Liver (tissue), 9 donors: Measurements from ENCODE around the gene LRRC55. TPM values are rescaled to one million over a fixed set of nuclear protein-coding genes. Genes with fewer than 3 reads are reported as not detected.

Source experiments
- DNase-seq: peaks from one replicate; pipeline ENCODE4 v3.0.0-alpha.2; 2017; ENCODE audit warnings: low spot score
- H3K27ac ChIP-seq, 2 donors: one replicate each; pipeline ENCODE4 v1.7.0; 2013; ENCODE audit warnings: inconsistent platforms in 2 of 2, low read length in 2 of 2, control low read depth in 1 of 2, low read depth in 1 of 2, mild to moderate bottlenecking in 1 of 2
- H3K27me3 ChIP-seq, 4 donors: one replicate each; pipeline versions ENCODE4 v1.6.1 to v1.7.0; 2013; ENCODE audit warnings: low read length in 3 of 4, inconsistent platforms in 1 of 4, mild to moderate bottlenecking in 1 of 4, moderate library complexity in 1 of 4; ENCODE audit not compliant: control insufficient read depth in 4 of 4, insufficient read depth in 4 of 4
- H3K36me3 ChIP-seq, 4 donors: one replicate each; pipeline versions ENCODE4 v1.6.1 to v1.7.0; 2013; ENCODE audit warnings: low read length in 3 of 4, mild to moderate bottlenecking in 3 of 4, low read depth in 1 of 4, moderate library complexity in 1 of 4; ENCODE audit not compliant: control insufficient read depth in 4 of 4, insufficient read depth in 3 of 4
- H3K4me1 ChIP-seq, 4 donors: one replicate each; pipeline versions ENCODE4 v1.6.1 to v1.7.0; 2013; ENCODE audit warnings: low read length in 3 of 4, mild to moderate bottlenecking in 3 of 4, moderate library complexity in 1 of 4; ENCODE audit not compliant: control insufficient read depth in 4 of 4, insufficient read depth in 4 of 4
- H3K4me3 ChIP-seq, 3 donors: one replicate each; pipeline versions ENCODE4 v1.6.1 to v1.7.0; 2013; ENCODE audit warnings: low read length in 3 of 3, control low read depth in 1 of 3, low read depth in 1 of 3, mild to moderate bottlenecking in 1 of 3
- H3K9ac ChIP-seq, 2 donors: one replicate each; pipeline ENCODE4 v1.7.0; 2013; ENCODE audit warnings: low read length in 2 of 2, mild to moderate bottlenecking in 2 of 2, moderate library complexity in 2 of 2, control low read depth in 1 of 2, low read depth in 1 of 2
- H3K9me3 ChIP-seq, 4 donors: one replicate each; pipeline versions ENCODE4 v1.6.1 to v1.7.0; 2013; ENCODE audit warnings: low read length in 3 of 4; ENCODE audit not compliant: control insufficient read depth in 4 of 4
- FOXA2 ChIP-seq: IDR thresholded peaks from 2 replicates; pipeline ENCODE4 v1.6.1; 2016; ENCODE audit warnings: antibody characterized with exemption
- GABPA ChIP-seq, 2 donors: IDR thresholded peaks in 1 of 2; conservative IDR thresholded peaks in 1 of 2; 2 replicates each; pipeline ENCODE4 v1.6.1; 2016; ENCODE audit warnings: antibody characterized with exemption in 2 of 2, mild to moderate bottlenecking in 1 of 2, moderate library complexity in 1 of 2
- HNF4A ChIP-seq, 2 donors: conservative IDR thresholded peaks; 2 replicates each; pipeline ENCODE4 v1.6.1; 2016; ENCODE audit warnings: antibody characterized with exemption in 2 of 2, mild to moderate bottlenecking in 2 of 2
- HNF4G ChIP-seq: IDR thresholded peaks from 2 replicates; pipeline ENCODE4 v1.6.1; 2016; ENCODE audit warnings: antibody characterized with exemption
- JUND ChIP-seq, 2 donors: IDR thresholded peaks; 2 replicates each; pipeline ENCODE4 v1.6.1; 2016; ENCODE audit warnings: antibody characterized with exemption in 2 of 2
- RXRA ChIP-seq, 2 donors: IDR thresholded peaks; 2 replicates each; pipeline ENCODE4 v1.6.1; 2017 to 2018; ENCODE audit warnings: antibody characterized with exemption in 2 of 2, mild to moderate bottlenecking in 1 of 2
- SP1 ChIP-seq: IDR thresholded peaks from 2 replicates; pipeline ENCODE4 v1.6.1; 2018; ENCODE audit warnings: antibody characterized with exemption, mild to moderate bottlenecking
- TAF1 ChIP-seq: conservative IDR thresholded peaks from 2 replicates; pipeline ENCODE4 v1.6.1; 2016; ENCODE audit warnings: antibody characterized with exemption, mild to moderate bottlenecking
- WGBS: extraction: QIAGEN DNeasy Blood & Tissue Kit; methylation state at CpG from one replicate; pipeline ENCODE4 v1.1.7; 2013; 5-methylcytosine and 5-hydroxymethylcytosine counted together
- polyA plus RNA-seq, 2 donors: library from polyadenylated mRNA; stranded (reverse) in 1 of 2; unstranded in 1 of 2; fragments of 200-250 nt in 1 of 2; fragments of >200 nt in 1 of 2; fragmentation: Nextera tagmentation in 1 of 2; extraction: Ambion mirVana in 1 of 2; gene quantifications; one replicate each; pipeline versions ENCODE4 v1.2.1 to v1.2.3, GENCODE V29; 2013 to 2015
- total RNA-seq, 2 donors: library from RNA; depleted of rRNA; stranded (reverse); fragments of >200 nt; gene quantifications; one replicate each; pipeline ENCODE4 v1.2.3, GENCODE V29; 2014
- TF ChIP-seq, protein P1 (sequence below): IDR thresholded peaks from 2 replicates; pipeline ENCODE4 v1.6.1; 2016; ENCODE audit warnings: antibody characterized with exemption
- TF ChIP-seq, protein P2 (sequence below): fragments of 150-350 bp; IDR thresholded peaks from 2 replicates; pipeline ENCODE4 v1.5.1; 2017; ENCODE audit warnings: improper control_type of control experiment, low read depth, low read length; ENCODE audit not compliant: missing input control
- TF ChIP-seq, protein P3 (sequence below): IDR thresholded peaks from 2 replicates; pipeline ENCODE4 v1.6.1; 2016; ENCODE audit warnings: antibody characterized with exemption
- donor health status: healthy.
- donor health status: healthy.
- donor health status: healthy.
- donor health status: healthy.
- donor health status: healthy.

The LRRC55 gene
- total RNA-seq: 1 to 10 TPM in 1 of 2 donors, under 1 TPM in 1; under 0.01 to 1.4 TPM
- polyA plus RNA-seq: 1 to 10 TPM in 1 of 2 donors, under 1 TPM in 1; 0.08 to 1.5 TPM

DNA sequence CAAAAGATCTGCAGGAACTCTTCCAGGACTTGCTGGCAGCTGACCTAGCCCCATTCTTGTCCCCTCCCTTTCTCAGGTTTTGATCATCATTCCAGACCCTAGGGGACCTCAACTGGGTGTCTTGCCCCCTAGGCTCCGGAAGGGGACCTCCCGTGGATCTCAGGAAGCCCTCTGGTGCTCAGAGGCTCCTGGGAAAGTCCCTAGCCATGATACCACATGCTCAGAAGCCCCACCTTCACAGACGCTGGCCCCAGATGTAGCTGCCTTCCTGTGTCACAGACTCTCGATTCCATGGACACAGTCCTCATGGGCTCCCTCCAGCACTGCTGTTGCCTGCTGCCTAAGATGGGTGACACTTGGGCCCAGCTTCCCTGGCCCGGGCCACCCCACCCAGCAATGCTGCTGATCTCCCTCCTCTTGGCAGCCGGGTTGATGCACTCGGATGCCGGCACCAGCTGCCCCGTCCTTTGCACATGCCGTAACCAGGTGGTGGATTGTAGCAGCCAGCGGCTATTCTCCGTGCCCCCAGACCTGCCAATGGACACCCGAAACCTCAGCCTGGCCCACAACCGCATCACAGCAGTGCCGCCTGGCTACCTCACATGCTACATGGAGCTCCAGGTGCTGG, at the start of gene LRRC55:
Gene LRRC55, plus strand, starts transcription at position 276 of the 628 bp plus-strand sequence. Its CDS starts 70 bp downstream, at position 346.
- Histone ChIP-seq H3K36me3 (no peaks in the 10 kb centered on the region), H3K4me3 (no peak within 1 kb of the TSS), H3K9ac (no peak within 1 kb of the TSS), H3K4me1 (peaks cover 0 to 2% (median 0%) of the 10 kb centered on the region in 4 donors), H3K27ac (no peak within 1 kb of the TSS), H3K27me3 (no peaks in the 10 kb centered on the region), H3K9me3 (no peaks in the 10 kb centered on the region)
- DNase-seq: no peak
- 79% methylated on average over 15 of the region's 15 CpGs for WGBS
- TF ChIP-seq RXRA (IDR thresholded peaks at IDR 0.05) (no peak), GABPA (IDR thresholded peaks at IDR 0.05 in 1 of 2, conservative IDR thresholded peaks at IDR 0.05 in 1 of 2) (no peak)
- TF ChIP-seq, protein P1, sequence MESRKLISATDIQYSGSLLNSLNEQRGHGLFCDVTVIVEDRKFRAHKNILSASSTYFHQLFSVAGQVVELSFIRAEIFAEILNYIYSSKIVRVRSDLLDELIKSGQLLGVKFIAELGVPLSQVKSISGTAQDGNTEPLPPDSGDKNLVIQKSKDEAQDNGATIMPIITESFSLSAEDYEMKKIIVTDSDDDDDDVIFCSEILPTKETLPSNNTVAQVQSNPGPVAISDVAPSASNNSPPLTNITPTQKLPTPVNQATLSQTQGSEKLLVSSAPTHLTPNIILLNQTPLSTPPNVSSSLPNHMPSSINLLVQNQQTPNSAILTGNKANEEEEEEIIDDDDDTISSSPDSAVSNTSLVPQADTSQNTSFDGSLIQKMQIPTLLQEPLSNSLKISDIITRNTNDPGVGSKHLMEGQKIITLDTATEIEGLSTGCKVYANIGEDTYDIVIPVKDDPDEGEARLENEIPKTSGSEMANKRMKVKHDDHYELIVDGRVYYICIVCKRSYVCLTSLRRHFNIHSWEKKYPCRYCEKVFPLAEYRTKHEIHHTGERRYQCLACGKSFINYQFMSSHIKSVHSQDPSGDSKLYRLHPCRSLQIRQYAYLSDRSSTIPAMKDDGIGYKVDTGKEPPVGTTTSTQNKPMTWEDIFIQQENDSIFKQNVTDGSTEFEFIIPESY: no peak
- TF ChIP-seq, protein P2, sequence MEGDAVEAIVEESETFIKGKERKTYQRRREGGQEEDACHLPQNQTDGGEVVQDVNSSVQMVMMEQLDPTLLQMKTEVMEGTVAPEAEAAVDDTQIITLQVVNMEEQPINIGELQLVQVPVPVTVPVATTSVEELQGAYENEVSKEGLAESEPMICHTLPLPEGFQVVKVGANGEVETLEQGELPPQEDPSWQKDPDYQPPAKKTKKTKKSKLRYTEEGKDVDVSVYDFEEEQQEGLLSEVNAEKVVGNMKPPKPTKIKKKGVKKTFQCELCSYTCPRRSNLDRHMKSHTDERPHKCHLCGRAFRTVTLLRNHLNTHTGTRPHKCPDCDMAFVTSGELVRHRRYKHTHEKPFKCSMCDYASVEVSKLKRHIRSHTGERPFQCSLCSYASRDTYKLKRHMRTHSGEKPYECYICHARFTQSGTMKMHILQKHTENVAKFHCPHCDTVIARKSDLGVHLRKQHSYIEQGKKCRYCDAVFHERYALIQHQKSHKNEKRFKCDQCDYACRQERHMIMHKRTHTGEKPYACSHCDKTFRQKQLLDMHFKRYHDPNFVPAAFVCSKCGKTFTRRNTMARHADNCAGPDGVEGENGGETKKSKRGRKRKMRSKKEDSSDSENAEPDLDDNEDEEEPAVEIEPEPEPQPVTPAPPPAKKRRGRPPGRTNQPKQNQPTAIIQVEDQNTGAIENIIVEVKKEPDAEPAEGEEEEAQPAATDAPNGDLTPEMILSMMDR: no peak

- Histone ChIP-seq H3K4me3 (no peak overlapping the region), H3K27me3 (no peaks in the 10 kb centered on the region), H3K4me1 (no peaks in the 10 kb centered on the region), H3K36me3 (no peaks in the 10 kb centered on the region), H3K27ac (no peak overlapping the region), H3K9ac (no peak overlapping the region), H3K9me3 (no peaks in the 10 kb centered on the region)
- DNase-seq: no peak
- WGBS: 80% methylated on average over 3 of the region's 3 CpGs
- TF ChIP-seq GABPA (IDR thresholded peaks at IDR 0.05 in 1 of 2, conservative IDR thresholded peaks at IDR 0.05 in 1 of 2) (no peak), HNF4G (no peak), HNF4A (conservative IDR thresholded peaks at IDR 0.05) (no peak)
- TF ChIP-seq, protein P3, sequence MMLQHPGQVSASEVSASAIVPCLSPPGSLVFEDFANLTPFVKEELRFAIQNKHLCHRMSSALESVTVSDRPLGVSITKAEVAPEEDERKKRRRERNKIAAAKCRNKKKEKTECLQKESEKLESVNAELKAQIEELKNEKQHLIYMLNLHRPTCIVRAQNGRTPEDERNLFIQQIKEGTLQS: no peak
Measured at GRCh38 chr11:57133366-57134038, 48.3 kb upstream of the LRRC55 start.

- 53% methylated on average over 1 of the region's 1 CpG for WGBS
- Histone ChIP-seq H3K4me3 (no peak overlapping the region), H3K36me3 (no peaks in the 10 kb centered on the region), H3K9ac (no peak overlapping the region), H3K4me1 (no peaks in the 10 kb centered on the region), H3K27me3 (no peaks in the 10 kb centered on the region), H3K9me3 (no peaks in the 10 kb centered on the region), H3K27ac (no peak overlapping the region)
- TF ChIP-seq GABPA (IDR thresholded peaks at IDR 0.05 in 1 of 2, conservative IDR thresholded peaks at IDR 0.05 in 1 of 2): no peak
- TF ChIP-seq FOXA2: no peak
- no peak for TF ChIP-seq TAF1
- TF ChIP-seq, protein P2: no peak
- no peak for TF ChIP-seq JUND (IDR thresholded peaks at IDR 0.05)
- TF ChIP-seq RXRA (IDR thresholded peaks at IDR 0.05): no peak
- TF ChIP-seq HNF4G: no peak
- TF ChIP-seq HNF4A (conservative IDR thresholded peaks at IDR 0.05): no peak
- TF ChIP-seq SP1: no peak
- DNase-seq: no peak
Measured at GRCh38 chr11:57134284-57134683, 47.5 kb upstream of the LRRC55 start.
